A673 (cell line): Measurements from ENCODE around the gene AR.

Experiments
- EZH2 ChIP-seq: fragments of 200-600 bp; sonication (generic); IDR thresholded peaks from 2 replicates; pipeline ENCODE4 v1.6.1; 2017; ENCODE audit warnings: borderline replicate concordance, low read depth, mild to moderate bottlenecking, mixed read lengths, antibody characterized with exemption, low read length; ENCODE audit not compliant: poor library complexity, severe bottlenecking
- TF ChIP-seq, protein P1 (sequence below): fragments of 300-800, 200-600 bp; sonication (generic); conservative IDR thresholded peaks from 2 replicates; pipeline ENCODE4 v1.5.1; 2017; ENCODE audit warnings: low read depth, mild to moderate bottlenecking, antibody characterized with exemption, low read length, moderate library complexity, mixed read lengths

- TF ChIP-seq, protein P1, sequence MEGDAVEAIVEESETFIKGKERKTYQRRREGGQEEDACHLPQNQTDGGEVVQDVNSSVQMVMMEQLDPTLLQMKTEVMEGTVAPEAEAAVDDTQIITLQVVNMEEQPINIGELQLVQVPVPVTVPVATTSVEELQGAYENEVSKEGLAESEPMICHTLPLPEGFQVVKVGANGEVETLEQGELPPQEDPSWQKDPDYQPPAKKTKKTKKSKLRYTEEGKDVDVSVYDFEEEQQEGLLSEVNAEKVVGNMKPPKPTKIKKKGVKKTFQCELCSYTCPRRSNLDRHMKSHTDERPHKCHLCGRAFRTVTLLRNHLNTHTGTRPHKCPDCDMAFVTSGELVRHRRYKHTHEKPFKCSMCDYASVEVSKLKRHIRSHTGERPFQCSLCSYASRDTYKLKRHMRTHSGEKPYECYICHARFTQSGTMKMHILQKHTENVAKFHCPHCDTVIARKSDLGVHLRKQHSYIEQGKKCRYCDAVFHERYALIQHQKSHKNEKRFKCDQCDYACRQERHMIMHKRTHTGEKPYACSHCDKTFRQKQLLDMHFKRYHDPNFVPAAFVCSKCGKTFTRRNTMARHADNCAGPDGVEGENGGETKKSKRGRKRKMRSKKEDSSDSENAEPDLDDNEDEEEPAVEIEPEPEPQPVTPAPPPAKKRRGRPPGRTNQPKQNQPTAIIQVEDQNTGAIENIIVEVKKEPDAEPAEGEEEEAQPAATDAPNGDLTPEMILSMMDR = no peak
- no peak for TF ChIP-seq EZH2
Measured at GRCh38 chrX:67759018-67759417, 215.2 kb downstream of the AR start.
